HG02970 (cell line): Measurements from ENCODE around the gene NUP58.
A peak's percentile ranks its signal among the peaks of the same experiment; 100 is the strongest.

Experiments
- ATAC-seq: cut with Tn5 transposase; IDR thresholded peaks from one replicate; pipeline ENCODE4 v1.9.1; 2021; ENCODE audit warnings: mild to moderate bottlenecking, moderate library complexity, moderate number of reproducible peaks; ENCODE audit not compliant: unreplicated experiment, low FRiP score

The NUP58 gene

GRCh38 chr13:25301347-25302113 lies at the start of gene NUP58:
Gene NUP58, plus strand, starts transcription at chr13:25301625. Its CDS starts 149 bp downstream, at chr13:25301774.
- ATAC-seq, result peak; percentile 99

GRCh38 chr13:25252225-25252624 lies 49.2 kb upstream of the NUP58 start:
- no peak for ATAC-seq

GRCh38 chr13:25252752-25253151 lies 48.7 kb upstream of the NUP58 start:
- ATAC-seq, result no peak

GRCh38 chr13:25253702-25254101 lies 47.7 kb upstream of the NUP58 start:
- no peak for ATAC-seq

- ATAC-seq, result no peak
Observed at GRCh38 chr13:25262261-25262660, 39.2 kb upstream of the NUP58 start.

GRCh38 chr13:25266706-25267105 lies 34.7 kb upstream of the NUP58 start:
- ATAC-seq, result no peak

GRCh38 chr13:25267715-25268114 lies 33.7 kb upstream of the NUP58 start:
- no peak for ATAC-seq

- no peak for ATAC-seq
Observed at GRCh38 chr13:25268561-25268960, 32.9 kb upstream of the NUP58 start.

- no peak for ATAC-seq
Observed at GRCh38 chr13:25276748-25277147, 24.7 kb upstream of the NUP58 start.

GRCh38 chr13:25280396-25280795 lies 21.0 kb upstream of the NUP58 start:
- no peak for ATAC-seq

- ATAC-seq, result peak; percentile 59
Observed at GRCh38 chr13:25281193-25281934, 20.1 kb upstream of the NUP58 start.

- no peak for ATAC-seq
Observed at GRCh38 chr13:25281935-25282332, 19.5 kb upstream of the NUP58 start.

- ATAC-seq, result no peak
Observed at GRCh38 chr13:25286308-25286968, 15.0 kb upstream of the NUP58 start.

- ATAC-seq, result peak; percentile 97
Observed at GRCh38 chr13:25286969-25287961, 14.2 kb upstream of the NUP58 start, which contains the start of gene MTMR6. Gene MTMR6, minus strand, starts transcription at chr13:25287488. Its CDS starts 241 bp downstream, at chr13:25287247.

GRCh38 chr13:25288966-25289365 lies 12.5 kb upstream of the NUP58 start:
- no peak for ATAC-seq

GRCh38 chr13:25291691-25292090 lies 9.7 kb upstream of the NUP58 start:
- ATAC-seq, result no peak

GRCh38 chr13:25292301-25292700 lies 9.1 kb upstream of the NUP58 start:
- no peak for ATAC-seq

- ATAC-seq, result no peak
Observed at GRCh38 chr13:25295228-25295627, 6.2 kb upstream of the NUP58 start.

GRCh38 chr13:25295701-25296100 lies 5.7 kb upstream of the NUP58 start:
- no peak for ATAC-seq

GRCh38 chr13:25300861-25301346 lies 521 bp upstream of the NUP58 start:
- ATAC-seq, result peak; percentile 5
